Naive thymus-derived CD4-positive, alpha-beta T cell (primary cell): ENCODE data around the gene NSG2. TPM values are rescaled to one million over a fixed set of nuclear protein-coding genes. Genes with fewer than 3 reads are reported as not detected.

ENCODE experiments used
- ATAC-seq: fragments of 150-1000 bp; cut with Tn5 transposase; 2 replicates; pipeline ENCODE4 v1.10.0; 2021; ENCODE audit warnings: mild to moderate bottlenecking, moderate library complexity
- CTCF ChIA-PET: fragments of 350-600 bp; sonication (Branson Sonifier 250); formaldehyde crosslinking; loops from one replicate; lab custom pipeline; 2021; ENCODE audit warnings: antibody characterized with exemption; lab: Charles Lee
- POLR2A ChIA-PET: fragments of 350-600 bp; sonication (Branson Sonifier 250); formaldehyde crosslinking; loops from one replicate; lab custom pipeline; 2021; ENCODE audit warnings: antibody characterized with exemption, inconsistent platforms; lab: Charles Lee
- DNase-seq, 9 donors: peaks; one replicate each; pipeline versions ENCODE4 v3.0.0 to v3.0.0-alpha.2; 2020 to 2022; ENCODE audit warnings: mixed read lengths in 1 of 9
- H3K27ac ChIP-seq: one replicate; pipeline ENCODE4 v1.7.0; 2013; ENCODE audit warnings: mild to moderate bottlenecking, low read depth, low read length, moderate library complexity
- H3K27me3 ChIP-seq, 2 donors: one replicate each; pipeline ENCODE4 v1.7.0; 2013; ENCODE audit warnings: low read length in 2 of 2, mild to moderate bottlenecking in 2 of 2, moderate library complexity in 2 of 2; ENCODE audit not compliant: control insufficient read depth in 2 of 2, insufficient read depth in 2 of 2
- H3K36me3 ChIP-seq, 3 experiments: 1 replicate in 2 of 3; 2 replicates in 1 of 3; pipeline ENCODE4 v1.7.0; 2013; ENCODE audit warnings: low read length in 3 of 3, mild to moderate bottlenecking in 3 of 3, moderate library complexity in 1 of 3; ENCODE audit not compliant: insufficient read depth in 3 of 3, control insufficient read depth in 2 of 3
- H3K4me1 ChIP-seq, 2 donors: one replicate each; pipeline ENCODE4 v1.7.0; 2013; ENCODE audit warnings: low read length in 2 of 2, mild to moderate bottlenecking in 2 of 2, moderate library complexity in 1 of 2; ENCODE audit not compliant: control insufficient read depth in 2 of 2, insufficient read depth in 2 of 2
- H3K4me3 ChIP-seq: 2 replicates; pipeline ENCODE4 v1.7.0; 2013; ENCODE audit warnings: mild to moderate bottlenecking, low read length
- H3K9me3 ChIP-seq, 3 experiments: 1 replicate in 2 of 3; 2 replicates in 1 of 3; pipeline ENCODE4 v1.7.0; 2013; ENCODE audit warnings: low read length in 3 of 3; ENCODE audit not compliant: control insufficient read depth in 2 of 3
- H3K27ac Mint-ChIP-seq, 9 donors: one replicate each; pipeline ENCODE4 v1.8.0; 2020 to 2022; ENCODE audit warnings: mixed read lengths in 9 of 9, mild to moderate bottlenecking in 8 of 9, moderate library complexity in 5 of 9, inconsistent platforms in 2 of 9
- H3K27me3 Mint-ChIP-seq, 5 donors: one replicate each; pipeline ENCODE4 v1.8.0; 2021 to 2022; ENCODE audit warnings: mixed read lengths in 5 of 5, mild to moderate bottlenecking in 1 of 5
- H3K36me3 Mint-ChIP-seq, 5 donors: one replicate each; pipeline ENCODE4 v1.8.0; 2020 to 2022; ENCODE audit warnings: mixed read lengths in 5 of 5, mild to moderate bottlenecking in 3 of 5, inconsistent platforms in 1 of 5
- H3K4me1 Mint-ChIP-seq, 7 donors: one replicate each; pipeline ENCODE4 v1.8.0; 2020 to 2022; ENCODE audit warnings: mixed read lengths in 7 of 7, mild to moderate bottlenecking in 3 of 7, inconsistent platforms in 1 of 7
- H3K4me3 Mint-ChIP-seq, 10 donors: one replicate each; pipeline ENCODE4 v1.8.0; 2020 to 2022; ENCODE audit warnings: mild to moderate bottlenecking in 10 of 10, mixed read lengths in 10 of 10, moderate library complexity in 6 of 10, inconsistent platforms in 2 of 10
- H3K9me3 Mint-ChIP-seq, 11 donors: one replicate each; pipeline ENCODE4 v1.8.0; 2020 to 2022; ENCODE audit warnings: mixed read lengths in 11 of 11, mild to moderate bottlenecking in 4 of 11, inconsistent platforms in 1 of 11, moderate library complexity in 1 of 11
- intact Hi-C, 2 donors: fragments of 100-400 bp; cut with micrococcal nuclease; formaldehyde crosslinking; loops; one replicate each; pipeline ENCODE4 v1.15.1; 2023
- polyA plus RNA-seq, 2 donors: library from polyadenylated mRNA; unstranded; fragments of 300-500 nt; fragmentation: Illumina TruSeq; gene quantifications; one replicate each; pipeline ENCODE4 v1.2.3, GENCODE V29; 2021
- total RNA-seq, 6 experiments: library from RNA in 5 of 6; stranded (reverse) in 5 of 6; gene quantifications; 1 replicate in 5 of 6; 2 replicates in 1 of 6; pipeline ENCODE4 v1.2.3 and lab custom pipeline; 2021 to 2026

Gene NSG2
- total and polyA plus RNA-seq, 7 experiments from 2014 or later, result not detected

DNA sequence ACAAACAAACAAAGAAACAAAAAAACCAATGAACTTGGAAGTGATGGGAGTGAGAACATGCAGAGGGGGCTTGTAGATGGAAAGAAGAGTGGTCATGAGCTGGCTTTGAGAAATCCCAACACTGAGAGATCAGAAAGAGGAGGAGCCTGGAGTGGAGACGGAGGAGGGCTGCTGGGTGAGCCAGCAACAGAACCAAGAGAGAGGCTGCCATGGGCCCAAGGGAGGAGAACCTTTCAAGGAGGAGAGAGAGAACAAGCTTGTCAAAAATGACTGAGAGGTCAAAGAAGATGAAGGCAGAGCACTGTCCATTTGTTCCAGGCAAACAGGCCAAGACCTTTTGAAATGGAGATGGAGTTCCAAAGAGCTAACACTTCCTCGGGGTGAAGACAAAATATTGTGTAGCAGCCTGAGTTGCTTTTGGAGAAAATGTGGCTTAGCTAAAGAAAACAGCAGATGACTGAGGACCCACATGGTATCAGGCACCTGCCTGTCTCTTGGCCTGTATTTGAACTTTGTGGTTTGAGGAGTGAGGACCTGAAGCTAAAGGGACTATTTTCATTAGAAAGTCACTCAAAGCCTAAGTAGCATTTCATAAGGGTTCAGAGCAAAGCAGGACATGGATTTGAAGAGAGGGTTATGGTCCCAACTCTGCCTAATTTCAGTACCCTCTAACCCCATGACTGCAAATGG, 13.1 kb downstream of the NSG2 start:
- Histone ChIP-seq H3K9me3 (no peaks in the 10 kb centered on the region), H3K4me1 (no peaks in the 10 kb centered on the region), H3K4me3 (no peak overlapping the region), H3K27ac (no peak overlapping the region), H3K27me3 (no peaks in the 10 kb centered on the region), H3K36me3 (no peaks in the 10 kb centered on the region)
- ChIA-PET CTCF (no interaction called here), POLR2A (no interaction called here)
- Mint-ChIP-seq H3K9me3 (peaks cover 0 to 5% (median 0%) of the 10 kb centered on the region in 11 donors), H3K36me3 (no peaks in the 10 kb centered on the region), H3K4me1 (no peaks in the 10 kb centered on the region), H3K27me3 (peaks cover 0 to 31% (median 17%) of the 10 kb centered on the region in 5 donors), H3K4me3 (no peak overlapping the region), H3K27ac (no peak overlapping the region)
- ATAC-seq, result no peak
- intact Hi-C loops, result no loop called here
- DNase-seq, result no peak

DNA sequence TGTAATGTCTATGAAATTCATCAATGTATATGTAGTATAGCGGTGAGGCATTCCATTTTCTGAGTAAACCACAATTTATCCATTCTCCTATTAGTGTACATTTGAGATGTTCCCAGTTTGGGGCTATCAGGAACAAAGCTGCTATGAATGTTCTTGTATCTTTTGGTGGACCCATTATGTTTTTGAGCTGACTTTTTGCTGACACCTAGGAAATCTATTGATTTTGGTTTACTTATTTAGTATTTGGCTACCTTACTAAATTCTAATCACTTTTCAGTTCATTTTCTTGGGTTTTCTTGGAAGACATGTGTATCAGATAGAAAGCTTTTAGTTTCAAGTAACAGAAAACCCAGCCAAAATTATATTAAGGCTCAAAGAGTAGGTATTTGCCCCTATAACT, 13.7 kb downstream of the NSG2 start:
- Mint-ChIP-seq H3K9me3 (peaks cover 0 to 5% (median 0%) of the 10 kb centered on the region in 11 donors), H3K27me3 (peaks cover under 1 to 37% (median 23%) of the 10 kb centered on the region in 5 donors), H3K4me3 (no peak overlapping the region), H3K27ac (no peak overlapping the region), H3K36me3 (no peaks in the 10 kb centered on the region), H3K4me1 (no peaks in the 10 kb centered on the region)
- POLR2A ChIA-PET, result no interaction called here
- H3K27ac ChIP-seq, result no peak overlapping the region
- no peaks in the 10 kb centered on the region for H3K4me1 ChIP-seq
- H3K4me3 ChIP-seq, result no peak overlapping the region
- ATAC-seq (no peak), DNase-seq (no peak)
- no peaks in the 10 kb centered on the region for H3K27me3 ChIP-seq
- H3K9me3 ChIP-seq, result no peaks in the 10 kb centered on the region
- H3K36me3 ChIP-seq, result no peaks in the 10 kb centered on the region
- intact Hi-C loops, result no loop called here
- CTCF ChIA-PET, result no interaction called here

- Histone ChIP-seq H3K4me1 (no peaks in the 10 kb centered on the region), H3K36me3 (no peaks in the 10 kb centered on the region), H3K9me3 (no peaks in the 10 kb centered on the region), H3K4me3 (no peak overlapping the region), H3K27me3 (no peaks in the 10 kb centered on the region), H3K27ac (no peak overlapping the region)
- no peak for ATAC-seq
- peaks cover 0 to 4% (median 1%) of the 10 kb centered on the region in 11 donors for H3K9me3 Mint-ChIP-seq
- intact Hi-C loops, result no loop called here
- no peak for DNase-seq
- no peaks in the 10 kb centered on the region for H3K4me1 Mint-ChIP-seq
- ChIA-PET CTCF (no interaction called here), POLR2A (no interaction called here)
- no peak overlapping the region for H3K27ac Mint-ChIP-seq
- peaks cover 6 to 62% (median 30%) of the 10 kb centered on the region in 5 donors for H3K27me3 Mint-ChIP-seq
- no peak overlapping the region for H3K4me3 Mint-ChIP-seq
- no peaks in the 10 kb centered on the region for H3K36me3 Mint-ChIP-seq
Measured at GRCh38 chr5:174063082-174063756, 17.7 kb downstream of the NSG2 start.

- H3K27me3 ChIP-seq, result no peaks in the 10 kb centered on the region
- no peaks in the 10 kb centered on the region for H3K36me3 ChIP-seq
- H3K9me3 ChIP-seq, result no peaks in the 10 kb centered on the region
- CTCF ChIA-PET, result no interaction called here
- H3K27ac ChIP-seq, result no peak overlapping the region
- intact Hi-C loops, result no loop called here
- H3K4me1 ChIP-seq, result no peaks in the 10 kb centered on the region
- peaks cover 6 to 65% (median 30%) of the 10 kb centered on the region in 5 donors for H3K27me3 Mint-ChIP-seq
- H3K36me3 Mint-ChIP-seq, result no peaks in the 10 kb centered on the region
- POLR2A ChIA-PET, result no interaction called here
- H3K9me3 Mint-ChIP-seq, result peaks cover 0 to 4% (median 0%) of the 10 kb centered on the region in 11 donors
- no peaks in the 10 kb centered on the region for H3K4me1 Mint-ChIP-seq
- no peak for ATAC-seq
- no peak overlapping the region for H3K4me3 ChIP-seq
- no peak for DNase-seq
- H3K27ac Mint-ChIP-seq, result no peak overlapping the region
- H3K4me3 Mint-ChIP-seq, result no peak overlapping the region
Measured at GRCh38 chr5:174064171-174064570, 18.7 kb downstream of the NSG2 start.

DNA sequence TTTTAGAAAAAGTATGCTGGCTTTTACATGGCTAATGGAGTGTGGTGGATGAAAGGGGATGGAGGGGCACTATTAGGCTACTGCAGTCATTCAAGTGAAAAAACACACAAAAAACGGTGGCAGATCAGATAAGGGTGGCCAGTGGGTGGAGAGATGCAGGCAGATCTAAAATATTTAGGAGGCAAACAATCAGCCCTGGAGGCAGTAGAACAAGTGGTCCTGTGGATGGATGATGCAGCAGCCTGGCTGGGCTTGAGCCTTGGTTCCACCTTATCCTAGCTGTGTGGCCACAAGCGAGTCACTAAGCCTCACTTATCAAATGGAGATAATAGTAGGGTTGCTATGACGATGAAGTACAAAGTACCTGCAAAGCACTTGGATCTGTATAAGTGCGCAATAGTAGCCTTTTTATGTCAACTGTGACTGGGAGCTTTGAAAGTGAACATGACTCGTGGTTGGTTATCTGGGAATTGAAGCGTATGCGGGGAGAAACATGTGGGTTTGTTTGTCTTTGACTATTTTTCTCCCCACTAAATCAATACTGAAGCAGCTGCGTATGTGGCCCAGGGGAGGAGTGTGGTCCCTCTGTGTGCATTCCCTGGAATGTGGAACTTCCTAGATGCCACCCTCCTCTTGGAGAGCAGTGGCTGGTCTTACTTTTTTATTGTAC, 20.2 kb downstream of the NSG2 start:
- intact Hi-C loops, result no loop called here
- Histone ChIP-seq H3K9me3 (no peaks in the 10 kb centered on the region), H3K4me1 (no peaks in the 10 kb centered on the region), H3K4me3 (no peak overlapping the region), H3K36me3 (no peaks in the 10 kb centered on the region), H3K27me3 (no peaks in the 10 kb centered on the region), H3K27ac (no peak overlapping the region)
- Mint-ChIP-seq H3K4me3 (no peak overlapping the region), H3K36me3 (no peaks in the 10 kb centered on the region), H3K27me3 (peaks cover 6 to 61% (median 30%) of the 10 kb centered on the region in 5 donors), H3K9me3 (peaks cover 0 to 3% (median 0%) of the 10 kb centered on the region in 11 donors), H3K4me1 (no peaks in the 10 kb centered on the region), H3K27ac (no peak overlapping the region)
- POLR2A ChIA-PET, result no interaction called here
- ATAC-seq (no peak), DNase-seq (no peak)
- CTCF ChIA-PET, result no interaction called here

DNA sequence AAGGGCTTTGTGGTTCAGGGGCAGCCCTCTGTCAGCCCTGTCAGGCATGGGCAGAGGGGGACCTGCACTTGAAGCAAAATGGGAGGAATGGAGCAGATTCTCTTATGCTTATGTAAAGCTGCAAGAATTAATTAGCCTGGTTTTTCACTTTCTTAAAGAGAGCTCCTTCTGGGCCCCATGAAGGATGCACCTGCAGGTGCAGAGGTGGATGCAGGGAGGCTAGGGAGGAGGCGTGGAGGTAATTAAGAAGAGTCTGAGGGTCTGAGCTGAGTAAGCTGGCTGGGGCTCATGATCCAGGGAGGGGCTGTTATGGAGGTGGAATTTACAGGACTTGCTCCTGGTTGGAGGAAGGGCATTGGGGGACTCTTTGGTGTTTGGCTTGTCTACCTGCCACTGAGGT, 22.0 kb downstream of the NSG2 start:
- CTCF ChIA-PET, result no interaction called here
- DNase-seq (no peak), ATAC-seq (no peak)
- H3K4me3 Mint-ChIP-seq, result no peak overlapping the region
- Histone ChIP-seq H3K36me3 (no peaks in the 10 kb centered on the region), H3K4me1 (no peaks in the 10 kb centered on the region), H3K9me3 (no peaks in the 10 kb centered on the region), H3K4me3 (no peak overlapping the region), H3K27me3 (no peaks in the 10 kb centered on the region), H3K27ac (no peak overlapping the region)
- no peak overlapping the region for H3K27ac Mint-ChIP-seq
- POLR2A ChIA-PET, result no interaction called here
- no peaks in the 10 kb centered on the region for H3K36me3 Mint-ChIP-seq
- peaks cover 0 to 1% (median 0%) of the 10 kb centered on the region in 7 donors for H3K4me1 Mint-ChIP-seq
- H3K27me3 Mint-ChIP-seq, result peaks cover 6 to 60% (median 26%) of the 10 kb centered on the region in 5 donors
- H3K9me3 Mint-ChIP-seq, result peaks cover 0 to 3% (median 0%) of the 10 kb centered on the region in 11 donors
- intact Hi-C loops, result no loop called here
